Neural cell (in vitro differentiated cells): ENCODE data around the gene DIDO1.

Experiments
- EP300 ChIP-seq: fragments of 450-650 bp; conservative IDR thresholded peaks from 2 replicates; pipeline ENCODE4 v1.6.1; 2014; ENCODE audit warnings: antibody characterized with exemption, mild to moderate bottlenecking, moderate library complexity; ENCODE audit not compliant: poor library complexity, severe bottlenecking
- POLR2AphosphoS5 ChIP-seq: IDR thresholded peaks from 2 replicates; pipeline ENCODE4 v1.6.1; 2012
- RAD21 ChIP-seq: fragments of 450-650 bp; conservative IDR thresholded peaks from 2 replicates; pipeline ENCODE4 v1.6.1; 2014; ENCODE audit warnings: antibody characterized with exemption, mild to moderate bottlenecking, moderate library complexity
- TF ChIP-seq, protein P1 (sequence below): fragments of 450-650 bp; IDR thresholded peaks from 2 replicates; pipeline ENCODE4 v1.5.1; 2014; ENCODE audit warnings: antibody characterized with exemption, mild to moderate bottlenecking, moderate library complexity; ENCODE audit not compliant: poor library complexity, severe bottlenecking

DNA sequence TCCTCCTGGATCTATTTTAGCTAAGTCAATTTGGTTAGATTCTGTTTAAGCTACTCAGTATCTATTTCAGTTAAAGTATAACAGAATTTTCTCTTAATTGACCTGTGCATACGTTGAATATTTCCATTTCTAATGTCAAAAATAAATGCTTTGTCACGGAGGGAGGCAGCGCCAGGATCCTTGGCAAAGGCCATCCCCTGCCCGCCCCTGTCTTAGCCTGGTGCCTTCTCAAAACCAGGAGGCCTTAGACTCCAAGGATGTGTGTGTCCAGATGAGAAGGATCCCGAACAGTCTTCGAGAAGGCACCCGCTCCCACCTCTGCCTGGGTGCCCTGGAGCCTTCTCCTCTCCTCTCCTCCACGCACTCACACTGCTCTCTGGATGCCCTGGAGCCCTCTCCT lies 87.0 kb downstream of the DIDO1 start:
- TF ChIP-seq, protein P1, sequence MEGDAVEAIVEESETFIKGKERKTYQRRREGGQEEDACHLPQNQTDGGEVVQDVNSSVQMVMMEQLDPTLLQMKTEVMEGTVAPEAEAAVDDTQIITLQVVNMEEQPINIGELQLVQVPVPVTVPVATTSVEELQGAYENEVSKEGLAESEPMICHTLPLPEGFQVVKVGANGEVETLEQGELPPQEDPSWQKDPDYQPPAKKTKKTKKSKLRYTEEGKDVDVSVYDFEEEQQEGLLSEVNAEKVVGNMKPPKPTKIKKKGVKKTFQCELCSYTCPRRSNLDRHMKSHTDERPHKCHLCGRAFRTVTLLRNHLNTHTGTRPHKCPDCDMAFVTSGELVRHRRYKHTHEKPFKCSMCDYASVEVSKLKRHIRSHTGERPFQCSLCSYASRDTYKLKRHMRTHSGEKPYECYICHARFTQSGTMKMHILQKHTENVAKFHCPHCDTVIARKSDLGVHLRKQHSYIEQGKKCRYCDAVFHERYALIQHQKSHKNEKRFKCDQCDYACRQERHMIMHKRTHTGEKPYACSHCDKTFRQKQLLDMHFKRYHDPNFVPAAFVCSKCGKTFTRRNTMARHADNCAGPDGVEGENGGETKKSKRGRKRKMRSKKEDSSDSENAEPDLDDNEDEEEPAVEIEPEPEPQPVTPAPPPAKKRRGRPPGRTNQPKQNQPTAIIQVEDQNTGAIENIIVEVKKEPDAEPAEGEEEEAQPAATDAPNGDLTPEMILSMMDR, result no peak
- TF ChIP-seq EP300 (no peak), POLR2AphosphoS5 (no peak), RAD21 (no peak)
